Gastrocnemius medialis (tissue), 4 donors: ENCODE data around the gene PGF. TPM values are rescaled to one million over a fixed set of nuclear protein-coding genes. Genes with fewer than 3 reads are reported as not detected.

Experiments used
- ATAC-seq, 2 donors: fragments of 150-250 bp; one replicate each; pipeline ENCODE4 v1.9.1; 2016
- DNase-seq, 2 donors: peaks; one replicate each; pipeline ENCODE4 v3.0.0-alpha.2; 2019
- H3K27ac ChIP-seq, 4 donors: fragments of 200-600 bp; sonication (generic); 1 replicate in 1 of 4; 2 replicates in 3 of 4; pipeline ENCODE4 v1.5.1; 2016 to 2018; ENCODE audit warnings: mild to moderate bottlenecking in 2 of 4, moderate library complexity in 1 of 4
- H3K27me3 ChIP-seq, 3 donors: fragments of 200-600 bp; sonication (generic) in 2 of 3; 1 replicate in 1 of 3; 2 replicates in 2 of 3; pipeline versions ENCODE4 v1.5.1 to v1.6.0; 2016 to 2019; ENCODE audit warnings: mild to moderate bottlenecking in 1 of 3, moderate library complexity in 1 of 3
- H3K36me3 ChIP-seq, 2 donors: fragments of 200-600 bp; sonication (generic) in 1 of 2; one replicate each; pipeline ENCODE4 v1.5.1; 2017 to 2018
- H3K4me1 ChIP-seq, 2 donors: fragments of 200-600 bp; sonication (generic) in 1 of 2; one replicate each; pipeline ENCODE4 v1.5.1; 2016 to 2017; ENCODE audit warnings: mild to moderate bottlenecking in 2 of 2
- H3K4me3 ChIP-seq, 4 donors: fragments of 200-600 bp; sonication (generic) in 3 of 4; 1 replicate in 1 of 4; 2 replicates in 3 of 4; pipeline ENCODE4 v1.5.1; 2016 to 2019; ENCODE audit warnings: mild to moderate bottlenecking in 2 of 4
- H3K9me3 ChIP-seq, 3 donors: fragments of 200-600 bp; sonication (generic) in 2 of 3; 1 replicate in 1 of 3; 2 replicates in 2 of 3; pipeline ENCODE4 v1.5.1; 2016 to 2019
- CTCF ChIP-seq, 5 experiments: fragments of 450-650 bp in 3 of 5; fragments of 200-600 bp in 2 of 5; sonication (generic) in 2 of 5; IDR thresholded peaks in 4 of 5; conservative IDR thresholded peaks in 1 of 5; 1 replicate in 4 of 5; 2 replicates in 1 of 5; pipeline ENCODE4 v1.5.1; 2016 to 2019; ENCODE audit warnings: antibody characterized with exemption in 5 of 5, mild to moderate bottlenecking in 3 of 5, moderate library complexity in 3 of 5
- POLR2A ChIP-seq, 2 donors: fragments of 450-650 bp; IDR thresholded peaks; one replicate each; pipeline ENCODE4 v1.6.1; 2017; ENCODE audit warnings: antibody characterized with exemption in 2 of 2, mild to moderate bottlenecking in 2 of 2, moderate library complexity in 2 of 2
- in situ Hi-C, 4 donors: fragments of 200-750 bp; cut with MboI; loops; one replicate each; pipeline versions ENCODE4 v1.15.0 to v1.8.0; 2017; ENCODE audit warnings: low sequenced_read_pairs in 4 of 4
- intact Hi-C: fragments of 100-400 bp; cut with DNase I; formaldehyde crosslinking; loops from one replicate; pipeline ENCODE4 v1.15.1; 2023; ENCODE audit warnings: low total_unique reads
- total RNA-seq, 4 donors: library from RNA; depleted of rRNA; stranded (reverse); fragments of >200 nt; gene quantifications; one replicate each; pipeline versions ENCODE4 v1.1.0 to v1.2.3, GENCODE V29; 2016

PGF gene
- total RNA-seq, 4 donors from 2014 or later: 2.2 to 7.8 (median 3.8) TPM

DNA sequence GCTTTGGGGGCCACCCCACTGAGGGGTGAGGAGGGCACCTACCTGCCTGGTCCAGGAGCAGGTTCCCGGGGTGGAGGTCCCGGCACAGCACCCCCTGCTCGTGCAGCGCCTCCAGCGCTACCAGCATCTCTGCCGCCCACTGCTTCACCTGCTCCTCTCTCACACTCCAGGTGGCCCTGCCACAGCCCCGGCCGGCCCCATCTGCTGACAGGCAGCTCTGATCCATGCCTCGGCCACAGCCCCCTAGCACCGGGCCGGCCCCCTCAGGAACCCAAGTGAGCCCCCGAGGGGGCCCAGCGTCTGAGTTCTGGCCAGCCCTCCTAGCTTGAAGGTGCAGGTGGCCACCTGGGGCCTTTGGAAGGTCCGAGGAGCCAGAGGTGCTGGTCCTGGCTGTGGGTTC is 45.9 kb downstream of the PGF start:
- Histone ChIP-seq H3K36me3 (no peaks in the 10 kb centered on the region), H3K27me3 (no peaks in the 10 kb centered on the region), H3K27ac (no peak overlapping the region), H3K9me3 (no peaks in the 10 kb centered on the region), H3K4me3 (no peak overlapping the region), H3K4me1 (peaks cover 28 to 39% of the 10 kb centered on the region in 2 donors)
- in situ Hi-C loops (no loop called here), intact Hi-C loops (no loop called here)
- TF ChIP-seq CTCF (IDR thresholded peaks at IDR 0.05 in 4 of 5, conservative IDR thresholded peaks at IDR 0.05 in 1 of 5): no peak
- no peak for TF ChIP-seq POLR2A (IDR thresholded peaks at IDR 0.05)
- no peak for ATAC-seq
- no peak for DNase-seq

DNA sequence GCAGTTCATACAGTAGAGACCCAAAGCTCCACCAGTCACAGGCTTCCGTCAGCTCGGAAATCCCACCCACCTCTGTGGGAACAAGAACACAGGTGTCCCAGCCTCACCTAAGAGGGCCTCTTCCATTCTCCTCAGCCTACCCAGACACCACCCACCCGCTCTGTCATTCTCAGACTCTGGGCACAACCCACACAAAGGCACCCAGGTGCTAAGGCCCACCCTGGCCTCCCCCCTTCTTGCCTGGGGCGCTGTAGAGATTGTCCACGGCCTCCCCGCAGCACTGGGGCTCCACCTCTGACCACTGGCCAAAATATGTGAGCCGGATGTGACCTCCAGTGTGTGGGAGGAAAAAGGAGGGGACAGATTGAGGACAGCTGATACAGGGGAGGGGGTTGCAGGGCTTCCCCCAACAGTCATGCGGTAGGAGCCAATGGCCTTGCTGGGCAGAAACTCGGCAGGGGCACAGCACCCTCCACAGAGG is 46.5 kb downstream of the PGF start:
- TF ChIP-seq POLR2A (IDR thresholded peaks at IDR 0.05) (no peak), CTCF (IDR thresholded peaks at IDR 0.05 in 4 of 5, conservative IDR thresholded peaks at IDR 0.05 in 1 of 5) (no peak)

DNA sequence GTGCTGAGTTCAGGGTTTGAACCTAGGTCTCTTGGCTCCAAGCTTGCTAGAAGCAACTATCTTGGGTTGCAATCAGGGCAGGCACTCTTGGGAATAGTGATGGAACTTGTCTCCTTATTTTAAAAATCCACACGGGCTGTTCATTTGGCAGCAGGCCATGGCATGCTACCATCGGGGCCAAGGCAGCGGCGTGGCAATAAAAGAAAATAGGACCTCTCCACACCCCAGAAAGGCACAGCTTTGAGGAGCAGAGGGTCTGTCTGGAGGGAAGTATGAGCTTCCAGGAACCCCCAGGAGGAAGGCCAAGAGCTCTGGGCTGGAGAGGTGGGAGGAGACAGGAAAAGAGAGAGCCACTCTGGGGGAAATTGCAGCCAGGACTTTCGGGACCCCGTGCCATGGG is 47.7 kb downstream of the PGF start:
- in situ Hi-C loops: no loop called here
- no peak for DNase-seq
- no peak overlapping the region for H3K4me3 ChIP-seq
- H3K9me3 ChIP-seq: no peaks in the 10 kb centered on the region
- TF ChIP-seq CTCF (IDR thresholded peaks at IDR 0.05 in 4 of 5, conservative IDR thresholded peaks at IDR 0.05 in 1 of 5) (no peak), POLR2A (IDR thresholded peaks at IDR 0.05) (no peak)
- no peak for ATAC-seq
- H3K4me1 ChIP-seq: peaks cover 19 to 30% of the 10 kb centered on the region in 2 donors
- H3K27ac ChIP-seq: peak overlapping the region in 3 of 4 donors; percentile 2 to 44 (median 11)
- no peaks in the 10 kb centered on the region for H3K27me3 ChIP-seq
- intact Hi-C loops: no loop called here
- H3K36me3 ChIP-seq: peaks cover 0 to 9% of the 10 kb centered on the region in 2 donors

More for the DNA sequence above, 46.5 kb downstream of the PGF start:
- intact Hi-C loops: no loop called here
- H3K4me1 ChIP-seq: peaks cover 22 to 34% of the 10 kb centered on the region in 2 donors
- H3K36me3 ChIP-seq: peaks cover 0 to 2% of the 10 kb centered on the region in 2 donors
- no peaks in the 10 kb centered on the region for H3K27me3 ChIP-seq
- no peak overlapping the region for H3K4me3 ChIP-seq
- H3K27ac ChIP-seq: no peak overlapping the region
- in situ Hi-C loops: no loop called here
- DNase-seq (no peak), ATAC-seq (no peak)
- H3K9me3 ChIP-seq: no peaks in the 10 kb centered on the region

GRCh38 chr14:74906925-74907521 is 48.4 kb downstream of the PGF start:
- peak; percentile 28 to 57 for ATAC-seq
- Histone ChIP-seq H3K9me3 (no peaks in the 10 kb centered on the region), H3K27me3 (no peaks in the 10 kb centered on the region), H3K36me3 (peaks cover 0 to 16% of the 10 kb centered on the region in 2 donors), H3K4me1 (peaks cover 19 to 30% of the 10 kb centered on the region in 2 donors), H3K27ac (peak overlapping the region in 3 of 4 donors; percentile 2 to 44 (median 11)), H3K4me3 (no peak overlapping the region)
- in situ Hi-C loops: no loop called here
- peak in 2 of 5 experiments; percentile 32 to 35 for TF ChIP-seq CTCF (IDR thresholded peaks at IDR 0.05 in 4 of 5, conservative IDR thresholded peaks at IDR 0.05 in 1 of 5)
- no peak for TF ChIP-seq POLR2A (IDR thresholded peaks at IDR 0.05)
- intact Hi-C loops: no loop called here
- peak in 1 of 2 donors; percentile 67 for DNase-seq
